AG10803 (cell line): ENCODE measurements around the gene LMBR1.

Experiments
- DNase-seq: peaks from one replicate; pipeline ENCODE4 v3.0.0; 2010; ENCODE audit warnings: low read depth
- H3K4me3 ChIP-seq: 2 replicates; pipeline ENCODE4 v1.5.1; 2011; ENCODE audit warnings: mild to moderate bottlenecking, low read length, control low read depth
- CTCF ChIP-seq: conservative IDR thresholded peaks from 2 replicates; pipeline ENCODE4 v1.5.1; 2011; ENCODE audit warnings: mild to moderate bottlenecking, low read length, control low read depth, inconsistent platforms

Gene LMBR1

GRCh38 chr7:156684661-156685060 is 208.3 kb downstream of the LMBR1 start:
- DNase-seq, result no peak
- H3K4me3 ChIP-seq, result no peak overlapping the region
- TF ChIP-seq CTCF, result no peak

- no peak for DNase-seq
- no peak for TF ChIP-seq CTCF
These were observed 208.7 kb downstream of the LMBR1 start for GRCh38 chr7:156684251-156684650.

GRCh38 chr7:156682928-156683327 is 210.1 kb downstream of the LMBR1 start:
- H3K4me3 ChIP-seq, result no peak overlapping the region
- DNase-seq, result no peak
- TF ChIP-seq CTCF, result no peak

More at GRCh38 chr7:156684251-156684650, 208.7 kb downstream of the LMBR1 start:
- no peak overlapping the region for H3K4me3 ChIP-seq

DNA sequence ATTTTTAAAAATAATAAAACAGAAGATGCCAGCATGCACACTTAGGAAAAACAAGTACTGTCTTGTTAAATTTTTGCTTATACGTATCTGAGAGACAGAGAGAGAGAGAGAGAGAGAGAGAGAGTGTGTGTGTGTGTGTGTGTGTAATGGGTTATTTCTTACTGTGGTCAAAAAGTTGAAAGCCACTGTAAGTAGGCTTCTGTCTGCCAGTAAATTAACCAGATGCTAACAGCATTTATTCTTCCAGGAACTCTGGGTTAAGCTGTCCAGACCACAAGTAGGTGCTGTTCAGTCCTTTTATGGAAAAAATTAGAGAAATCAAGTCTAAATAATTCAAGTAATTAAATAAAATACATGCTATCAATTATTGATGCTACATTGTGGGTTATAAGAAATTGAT is 212.7 kb downstream of the LMBR1 start:
- no peak overlapping the region for H3K4me3 ChIP-seq
- no peak for TF ChIP-seq CTCF
- DNase-seq, result peak; percentile 24

- no peak overlapping the region for H3K4me3 ChIP-seq
- DNase-seq, result no peak
- TF ChIP-seq CTCF, result no peak
These were observed 215.5 kb downstream of the LMBR1 start for GRCh38 chr7:156677374-156678054.

DNA sequence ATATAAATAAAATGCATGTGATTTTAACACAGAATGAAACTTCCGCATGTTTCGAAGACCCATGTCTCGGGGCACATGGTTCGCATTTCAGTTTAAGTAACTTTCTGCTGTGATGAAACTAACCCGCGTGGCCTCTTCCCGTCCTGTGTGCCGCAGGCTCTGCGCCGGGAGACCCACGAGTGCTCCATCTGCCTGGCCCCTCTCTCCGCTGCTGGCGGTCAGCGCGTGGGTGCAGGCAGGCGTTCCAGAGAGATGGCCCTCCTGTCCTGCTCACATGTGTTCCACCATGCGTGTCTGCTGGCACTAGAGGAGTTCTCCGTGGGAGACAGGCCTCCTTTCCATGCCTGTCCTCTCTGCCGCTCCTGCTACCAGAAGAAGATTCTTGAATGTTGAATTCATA is 216.7 kb downstream of the LMBR1 start:
- H3K4me3 ChIP-seq, result no peak overlapping the region
- no peak for TF ChIP-seq CTCF

DNA sequence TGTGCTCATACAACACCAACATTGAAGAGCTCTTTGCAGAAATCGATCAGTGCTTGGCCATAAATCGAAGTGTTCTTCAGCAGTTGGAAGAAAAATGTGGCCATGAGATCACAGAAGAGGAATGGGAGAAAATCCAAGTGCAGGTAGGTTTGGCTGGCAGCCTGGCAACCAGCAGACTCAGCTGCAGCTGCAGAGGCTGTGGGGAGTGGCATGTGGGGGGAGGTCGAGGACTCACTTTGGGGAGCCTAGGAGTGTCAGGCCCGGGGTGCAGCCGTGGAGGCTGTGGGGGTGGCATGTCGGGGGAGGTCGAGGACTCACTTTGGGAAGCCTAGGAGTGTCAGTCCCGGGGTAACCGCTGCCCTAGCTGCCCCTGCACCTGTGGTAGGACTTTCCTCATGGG is 217.3 kb downstream of the LMBR1 start:
- no peak overlapping the region for H3K4me3 ChIP-seq
- no peak for DNase-seq
- no peak for TF ChIP-seq CTCF

More for the DNA sequence above, 216.7 kb downstream of the LMBR1 start:
- no peak for DNase-seq
